ENCODE measurements around the gene CDKAL1. TPM values are rescaled to one million over a fixed set of nuclear protein-coding genes. Genes with fewer than 3 reads are reported as not detected.

CDKAL1 gene
- total and polyA plus RNA-seq, 2 donors (not counting 3 experiments of a cell fraction or from before 2014, with no cell fraction given): 6.1 to 20.5 TPM

- H3K4me2 ChIP-seq (ENCODE audit: insufficient read depth, low read length): no peak overlapping the region
- no peak for TF ChIP-seq MAX (IDR thresholded peaks at IDR 0.05; ENCODE audit: insufficient read depth, insufficient read length)
- TF ChIP-seq FOS (IDR thresholded peaks at IDR 0.05; ENCODE audit: borderline replicate concordance, insufficient read depth, low read length): no peak
- no peak for TF ChIP-seq JUN (IDR thresholded peaks at IDR 0.05; ENCODE audit: borderline replicate concordance, insufficient read depth, insufficient read length, low read depth)
- TF ChIP-seq GATA2 (IDR thresholded peaks at IDR 0.05; ENCODE audit: insufficient read depth, insufficient read length, low read depth, low read length): no peak
- TF ChIP-seq POLR2AphosphoS5 (IDR thresholded peaks at IDR 0.05; ENCODE audit: insufficient read depth, low read depth, low read length): no peak
- no peak for TF ChIP-seq EZH2 (IDR thresholded peaks at IDR 0.05; ENCODE audit: borderline replicate concordance, low read depth, low read length, severe bottlenecking)
- TF ChIP-seq MYC (IDR thresholded peaks at IDR 0.05; ENCODE audit: low read depth, low read length): no peak
- TF ChIP-seq, protein P1, sequence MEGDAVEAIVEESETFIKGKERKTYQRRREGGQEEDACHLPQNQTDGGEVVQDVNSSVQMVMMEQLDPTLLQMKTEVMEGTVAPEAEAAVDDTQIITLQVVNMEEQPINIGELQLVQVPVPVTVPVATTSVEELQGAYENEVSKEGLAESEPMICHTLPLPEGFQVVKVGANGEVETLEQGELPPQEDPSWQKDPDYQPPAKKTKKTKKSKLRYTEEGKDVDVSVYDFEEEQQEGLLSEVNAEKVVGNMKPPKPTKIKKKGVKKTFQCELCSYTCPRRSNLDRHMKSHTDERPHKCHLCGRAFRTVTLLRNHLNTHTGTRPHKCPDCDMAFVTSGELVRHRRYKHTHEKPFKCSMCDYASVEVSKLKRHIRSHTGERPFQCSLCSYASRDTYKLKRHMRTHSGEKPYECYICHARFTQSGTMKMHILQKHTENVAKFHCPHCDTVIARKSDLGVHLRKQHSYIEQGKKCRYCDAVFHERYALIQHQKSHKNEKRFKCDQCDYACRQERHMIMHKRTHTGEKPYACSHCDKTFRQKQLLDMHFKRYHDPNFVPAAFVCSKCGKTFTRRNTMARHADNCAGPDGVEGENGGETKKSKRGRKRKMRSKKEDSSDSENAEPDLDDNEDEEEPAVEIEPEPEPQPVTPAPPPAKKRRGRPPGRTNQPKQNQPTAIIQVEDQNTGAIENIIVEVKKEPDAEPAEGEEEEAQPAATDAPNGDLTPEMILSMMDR (IDR thresholded peaks at IDR 0.05; ENCODE audit: extremely low read depth in 1 of 2, insufficient read depth in 1 of 2, low read depth in 1 of 2, low read length in 2 of 2): no peak
- no peak for TF ChIP-seq POLR2A (IDR thresholded peaks at IDR 0.05; ENCODE audit: low read depth, low read length)
- H3K9ac ChIP-seq (replicated peaks; ENCODE audit: extremely low read depth, insufficient read depth, low read length): no peak overlapping the region
- H3K27ac ChIP-seq (ENCODE audit: insufficient read depth, low read depth, low read length): no peak overlapping the region
- CTCF ChIA-PET: no interaction called here
- no peaks in the 10 kb centered on the region for H3K79me2 ChIP-seq (ENCODE audit: control insufficient read depth, insufficient read depth, low read length)
- no peaks in the 10 kb centered on the region for H3K4me1 ChIP-seq (ENCODE audit: control insufficient read depth, extremely low read depth, insufficient read depth, low read length)
- FAIRE-seq (peak; percentile 48), DNase-seq (ENCODE audit: low read depth, low spot score) (peak; percentile 48)
- POLR2A ChIA-PET: no interaction called here
- no peak overlapping the region for H2AFZ ChIP-seq (ENCODE audit: low read depth, low read length)
- H3K27me3 ChIP-seq (ENCODE audit: control insufficient read depth in 2 of 2, insufficient read depth in 2 of 2, low read length in 2 of 2): no peaks in the 10 kb centered on the region
- H4K20me1 ChIP-seq (replicated peaks; ENCODE audit: control insufficient read depth, extremely low read depth, insufficient read depth, low read length): no peaks in the 10 kb centered on the region
- no peak overlapping the region for H3K4me3 ChIP-seq (replicated peaks in 1 of 3; ENCODE audit: insufficient read depth in 1 of 3, low read depth in 1 of 3, low read length in 3 of 3)
- H3K9me3 ChIP-seq (replicated peaks; ENCODE audit: control insufficient read depth, insufficient read depth, low read length): no peaks in the 10 kb centered on the region
- BruUV-seq (replicated peaks): no TSS peak
- no peaks in the 10 kb centered on the region for H3K36me3 ChIP-seq (ENCODE audit: control insufficient read depth in 2 of 2, extremely low read depth in 1 of 2, insufficient read depth in 2 of 2, low read length in 2 of 2)
- dilution Hi-C loops (cut with MboI; ENCODE audit: extremely low pct_ligation_motif_present, low sequenced_read_pairs): no loop called here
- H3K9me1 ChIP-seq (replicated peaks; ENCODE audit: control insufficient read depth, extremely low read depth, insufficient read depth, low read length): no peaks in the 10 kb centered on the region
- intact Hi-C loops (cut with micrococcal nuclease): no loop called here
Observed at GRCh38 chr6:21200134-21200870, 666.0 kb downstream of the CDKAL1 start.
